T-cell (primary cell): ENCODE results near the gene ACIN1. TPM values are rescaled to one million over a fixed set of nuclear protein-coding genes. Genes with fewer than 3 reads are reported as not detected.

ENCODE experiments used
- ATAC-seq, 4 experiments: fragments of 200-7000 bp in 3 of 4; fragments of 150-1000 bp in 1 of 4; cut with Tn5 transposase; replicated peaks in 1 of 4; 1 replicate in 3 of 4; 2 replicates in 1 of 4; pipeline ENCODE4 v1.10.0; 2021; ENCODE audit warnings: moderate library complexity in 3 of 4, mild to moderate bottlenecking in 2 of 4, moderate number of reproducible peaks in 1 of 4
- CTCF ChIA-PET, 2 donors: fragments of 300-600 bp; sonication (Branson Sonifier 250); formaldehyde crosslinking; loops; one replicate each; lab custom pipeline; 2022; ENCODE audit warnings: antibody characterized with exemption in 2 of 2; lab: Charles Lee
- POLR2A ChIA-PET, 2 donors: fragments of 300-600 bp; sonication (Branson Sonifier 250); formaldehyde crosslinking; loops; one replicate each; lab custom pipeline; 2022; ENCODE audit warnings: antibody characterized with exemption in 2 of 2; lab: Charles Lee
- DNase-seq, 35 experiments: peaks; one replicate each; pipeline versions ENCODE4 v3.0.0 to v3.0.0-alpha.2; 2013 to 2023
- H3K27ac ChIP-seq: one replicate; pipeline ENCODE4 v1.5.1; 2013; ENCODE audit warnings: low read length
- H3K27me3 ChIP-seq, 2 experiments: replicated peaks in 1 of 2; 1 replicate in 1 of 2; 2 replicates in 1 of 2; pipeline versions ENCODE4 v1.6.1 to v1.7.0; 2013; ENCODE audit warnings: low read length in 1 of 2, mixed read lengths in 1 of 2; ENCODE audit not compliant: control insufficient read depth in 2 of 2, insufficient read depth in 2 of 2; ENCODE audit errors: extremely low read depth in 1 of 2
- H3K36me3 ChIP-seq, 2 donors: 1 replicate in 1 of 2; 2 replicates in 1 of 2; pipeline versions ENCODE4 v1.6.1 to v1.7.0; 2013; ENCODE audit warnings: low read length in 1 of 2; ENCODE audit not compliant: control insufficient read depth in 2 of 2, insufficient read depth in 1 of 2; ENCODE audit errors: extremely low read depth in 1 of 2
- H3K4me1 ChIP-seq, 2 experiments: 1 replicate in 1 of 2; 2 replicates in 1 of 2; pipeline versions ENCODE4 v1.6.1 to v1.7.0; 2013; ENCODE audit warnings: low read length in 2 of 2, mixed read lengths in 1 of 2; ENCODE audit not compliant: insufficient read depth in 2 of 2, control insufficient read depth in 1 of 2; ENCODE audit errors: extremely low read depth in 1 of 2
- H3K4me3 ChIP-seq, 2 donors: 1 replicate in 1 of 2; 2 replicates in 1 of 2; pipeline versions ENCODE4 v1.5.1 to v1.7.0; 2013; ENCODE audit warnings: mild to moderate bottlenecking in 2 of 2, low read length in 1 of 2, moderate library complexity in 1 of 2; ENCODE audit not compliant: control insufficient read depth in 1 of 2; ENCODE audit errors: extremely low read depth in 1 of 2
- H3K9me3 ChIP-seq: 2 replicates; pipeline ENCODE4 v1.7.0; 2013
- H3K27ac Mint-ChIP-seq, 2 donors: one replicate each; pipeline ENCODE4 v1.8.0; 2020 to 2021; ENCODE audit warnings: mild to moderate bottlenecking in 2 of 2, mixed read lengths in 2 of 2
- H3K27me3 Mint-ChIP-seq, 2 donors: one replicate each; pipeline ENCODE4 v1.8.0; 2021 to 2022; ENCODE audit warnings: mixed read lengths in 2 of 2
- H3K36me3 Mint-ChIP-seq: one replicate; pipeline ENCODE4 v1.8.0; 2021; ENCODE audit warnings: mixed read lengths
- H3K4me1 Mint-ChIP-seq, 3 donors: one replicate each; pipeline ENCODE4 v1.8.0; 2020 to 2022; ENCODE audit warnings: mixed read lengths in 3 of 3, mild to moderate bottlenecking in 1 of 3
- H3K4me3 Mint-ChIP-seq, 3 donors: one replicate each; pipeline ENCODE4 v1.8.0; 2020 to 2022; ENCODE audit warnings: mild to moderate bottlenecking in 3 of 3, mixed read lengths in 3 of 3, moderate library complexity in 3 of 3
- H3K9me3 Mint-ChIP-seq, 3 donors: one replicate each; pipeline ENCODE4 v1.8.0; 2020 to 2022; ENCODE audit warnings: mixed read lengths in 3 of 3
- WGBS: methylation state at CpG from one replicate; pipeline ENCODE4 v1.1.5; 2013; ENCODE audit warnings: missing lambda C conversion rate; ENCODE audit not compliant: insufficient coverage; 5-methylcytosine and 5-hydroxymethylcytosine counted together
- total RNA-seq, 35 experiments: library from RNA in 6 of 35; stranded (reverse) in 6 of 35; fragments of 120-200 nt in 1 of 35; gene quantifications; one replicate each; pipeline versions ENCODE4 v1.2.1 to v1.2.4 and lab custom pipeline; 2013 to 2026

ACIN1 gene
- total RNA-seq, 5 donors from 2014 or later (not counting 1 experiment from before 2014, with no cell fraction given), result 277 to 326 (median 290) TPM

- DNase-seq, result no peak
- H3K27me3 ChIP-seq, result no peaks in the 10 kb centered on the region
- H3K4me1 Mint-ChIP-seq, result peaks cover 35 to 45% (median 41%) of the 10 kb centered on the region in 3 donors
- H3K4me1 ChIP-seq, result peaks cover 12 to 37% of the 10 kb centered on the region in 2 experiments
- ChIA-PET POLR2A (interaction anchor here in 1 of 2 donors (1.0 to 1.3 kb wide), 2 partner anchors 8 to 25 kb away, joined by 4 to 7 read pairs; partner anchors contain the start of genes ACIN1 and C14orf119), CTCF (interaction anchor here (0.6 to 2.1 kb wide), 31 partner anchors 7 to 499 kb away, joined by 3 to 46 read pairs (median 6); partner anchors contain the start of genes ACIN1 (in 1 of the 2), C14orf119 (in 1 of the 2), HAUS4 (in 1 of the 2) and PABPN1 (in 1 of the 2))
- H3K36me3 ChIP-seq, result peaks cover 15 to 68% of the 10 kb centered on the region in 2 donors
- H3K27ac Mint-ChIP-seq, result peak overlapping the region in 1 of 2 donors; percentile 61
- H3K9me3 Mint-ChIP-seq, result no peaks in the 10 kb centered on the region
- H3K4me3 Mint-ChIP-seq, result no peak overlapping the region
- H3K9me3 ChIP-seq, result no peaks in the 10 kb centered on the region
- no peak for ATAC-seq
- peaks cover 26% of the 10 kb centered on the region for H3K36me3 Mint-ChIP-seq
- H3K4me3 ChIP-seq, result no peak overlapping the region
- no CpG with 5 or more reads among the region's 4 CpGs for WGBS
- no peak overlapping the region for H3K27ac ChIP-seq
- no peaks in the 10 kb centered on the region for H3K27me3 Mint-ChIP-seq
Observed at GRCh38 chr14:23069413-23069806, 25.5 kb downstream of the ACIN1 start.

GRCh38 chr14:23068789-23069412 lies 26.0 kb downstream of the ACIN1 start:
- H3K4me3 Mint-ChIP-seq, result peak overlapping the region; percentile 17 to 34 (median 31)
- CTCF ChIA-PET, result interaction anchor here (0.5 to 2.1 kb wide), 44 partner anchors 8 to 1127 kb away, joined by 3 to 46 read pairs (median 5); partner anchors contain the start of genes ACIN1 (in 1 of the 2), C14orf119 (in 1 of the 2), HAUS4 (in 1 of the 2) and PABPN1 (in 1 of the 2)
- peaks cover 35 to 45% (median 41%) of the 10 kb centered on the region in 3 donors for H3K4me1 Mint-ChIP-seq
- Histone ChIP-seq H3K9me3 (no peaks in the 10 kb centered on the region), H3K36me3 (peaks cover 13 to 69% of the 10 kb centered on the region in 2 donors), H3K4me1 (peaks cover 12 to 37% of the 10 kb centered on the region in 2 experiments), H3K27ac (peak overlapping the region; percentile 38), H3K4me3 (no peak overlapping the region), H3K27me3 (no peaks in the 10 kb centered on the region)
- POLR2A ChIA-PET, result interaction anchor here (0.5 to 1.3 kb wide), 6 partner anchors 8 to 304 kb away, joined by 4 to 7 read pairs (median 5); partner anchors contain the start of genes ACIN1 (in 1 of the 2) and C14orf119 (in 1 of the 2)
- ATAC-seq (peak; percentile 76 to 86 (median 79)), DNase-seq (peak; percentile 40 to 90 (median 66))
- H3K27me3 Mint-ChIP-seq, result no peaks in the 10 kb centered on the region
- peaks cover 28% of the 10 kb centered on the region for H3K36me3 Mint-ChIP-seq
- H3K9me3 Mint-ChIP-seq, result no peaks in the 10 kb centered on the region
- 20% methylated on average over 5 of the region's 8 CpGs for WGBS
- H3K27ac Mint-ChIP-seq, result peak overlapping the region; percentile 61

- ATAC-seq, result no peak
- Mint-ChIP-seq H3K4me1 (peaks cover 35 to 45% (median 41%) of the 10 kb centered on the region in 3 donors), H3K27me3 (no peaks in the 10 kb centered on the region), H3K27ac (peak overlapping the region in 1 of 2 donors; percentile 61), H3K4me3 (no peak overlapping the region), H3K9me3 (no peaks in the 10 kb centered on the region), H3K36me3 (peaks cover 36% of the 10 kb centered on the region)
- WGBS, result 86% methylated on average over 5 of the region's 14 CpGs
- H3K36me3 ChIP-seq, result peaks cover 10 to 72% of the 10 kb centered on the region in 2 donors
- H3K9me3 ChIP-seq, result no peaks in the 10 kb centered on the region
- peaks cover 12 to 37% of the 10 kb centered on the region in 2 experiments for H3K4me1 ChIP-seq
- DNase-seq, result peak in 1 of 35 experiments; percentile 4
- H3K27ac ChIP-seq, result peak overlapping the region; percentile 38
- H3K4me3 ChIP-seq, result no peak overlapping the region
- ChIA-PET CTCF (interaction anchor here (0.5 to 2.1 kb wide), 43 partner anchors 8 to 1127 kb away, joined by 3 to 46 read pairs (median 5); partner anchors contain the start of genes ACIN1 (in 1 of the 2), C14orf119 (in 1 of the 2), HAUS4 (in 1 of the 2) and PRMT5 (in 1 of the 2)), POLR2A (interaction anchor here (0.5 to 1.3 kb wide), 6 partner anchors 8 to 303 kb away, joined by 4 to 7 read pairs (median 5); partner anchors contain the start of genes ACIN1 (in 1 of the 2) and C14orf119 (in 1 of the 2))
- H3K27me3 ChIP-seq, result no peaks in the 10 kb centered on the region
Observed at GRCh38 chr14:23067847-23068788, 26.8 kb downstream of the ACIN1 start.

- Histone ChIP-seq H3K9me3 (no peaks in the 10 kb centered on the region), H3K36me3 (peaks cover 10 to 72% of the 10 kb centered on the region in 2 donors), H3K27me3 (no peaks in the 10 kb centered on the region), H3K4me1 (peaks cover 12 to 35% of the 10 kb centered on the region in 2 experiments), H3K27ac (no peak overlapping the region), H3K4me3 (no peak overlapping the region)
- Mint-ChIP-seq H3K27me3 (no peaks in the 10 kb centered on the region), H3K4me1 (peaks cover 34 to 38% (median 35%) of the 10 kb centered on the region in 3 donors), H3K36me3 (peaks cover 38% of the 10 kb centered on the region), H3K4me3 (no peak overlapping the region), H3K27ac (no peak overlapping the region), H3K9me3 (no peaks in the 10 kb centered on the region)
- WGBS, result 97% methylated on average over 10 of the region's 23 CpGs
- CTCF ChIA-PET, result interaction anchor here (2.0 to 2.1 kb wide), 2 partner anchors 28 to 72 kb away, joined by 6 to 46 read pairs; partner anchors contain the start of genes ACIN1 (in 1 of the 2) and C14orf119 (in 1 of the 2)
- DNase-seq (peak in 1 of 35 experiments; percentile 3), ATAC-seq (no peak)
- POLR2A ChIA-PET, result no interaction called here
Observed at GRCh38 chr14:23066855-23067744, 27.8 kb downstream of the ACIN1 start.

GRCh38 chr14:23066368-23066767 lies 28.6 kb downstream of the ACIN1 start:
- Mint-ChIP-seq H3K27me3 (no peaks in the 10 kb centered on the region), H3K9me3 (no peaks in the 10 kb centered on the region), H3K36me3 (peaks cover 33% of the 10 kb centered on the region), H3K27ac (no peak overlapping the region), H3K4me3 (no peak overlapping the region), H3K4me1 (peaks cover 27 to 31% (median 28%) of the 10 kb centered on the region in 3 donors)
- Histone ChIP-seq H3K4me3 (no peak overlapping the region), H3K4me1 (peaks cover 9 to 28% of the 10 kb centered on the region in 2 experiments), H3K27me3 (no peaks in the 10 kb centered on the region), H3K27ac (no peak overlapping the region), H3K9me3 (no peaks in the 10 kb centered on the region), H3K36me3 (peaks cover 10 to 75% of the 10 kb centered on the region in 2 donors)
- ATAC-seq (no peak), DNase-seq (no peak)
- no CpG with 5 or more reads among the region's 3 CpGs for WGBS
- CTCF ChIA-PET, result interaction anchor here (1.0 to 1.5 kb wide), 3 partner anchors 71 to 106 kb away, joined by 3 to 7 read pairs (median 5); no protein-coding TSS in a partner anchor
- POLR2A ChIA-PET, result no interaction called here
